ENCODE results near the gene UBC. TPM values are rescaled to one million over a fixed set of nuclear protein-coding genes. Genes with fewer than 3 reads are reported as not detected.

Gene UBC
- total and polyA plus RNA-seq, 9 of the 15 experiments (the other 6 are each of a cell fraction or from before 2014, with no cell fraction given): 533 to 1,153 (median 813) TPM

GRCh38 chr12:124916374-124917134, 2.1 kb upstream of the UBC start (continued):
- no peak for TF ChIP-seq CGGBP1 (CRISPR knock-in tag; IDR thresholded peaks at IDR 0.05)
- TF ChIP-seq HINFP (tag; conservative IDR thresholded peaks at IDR 0.05; ENCODE audit: low read depth): 0 out of 2 replicates have a peak, but pooled peaks have one; percentile 10
- no peak for TF ChIP-seq ZNF133 (CRISPR knock-in tag; IDR thresholded peaks at IDR 0.05)
- TF ChIP-seq TAF1 (IDR thresholded peaks at IDR 0.05; ENCODE audit: control insufficient read depth, extremely low read depth, insufficient read depth, low read length, severe bottlenecking): no peak
- no peak for TF ChIP-seq JUNB (CRISPR knock-in tag; conservative IDR thresholded peaks at IDR 0.05)
- no peak for TF ChIP-seq STAT6 (CRISPR knock-in tag; IDR thresholded peaks at IDR 0.05)
- TF ChIP-seq SOX6 (IDR thresholded peaks at IDR 0.05): peak; percentile 57; the same call in 1 of the 2 replicates
- no peak for TF ChIP-seq ZNF354B (CRISPR knock-in tag; IDR thresholded peaks at IDR 0.05)
- no peak for TF ChIP-seq ELF2 (CRISPR knock-in tag; IDR thresholded peaks at IDR 0.05)
- no peak; the same call in 1 of the 2 replicates for TF ChIP-seq NFIC (IDR thresholded peaks at IDR 0.05)
- TF ChIP-seq ZNF696 (CRISPR knock-in tag; conservative IDR thresholded peaks at IDR 0.05): no peak
- no peak for TF ChIP-seq CBX3 (IDR thresholded peaks at IDR 0.05; ENCODE audit: borderline replicate concordance in 1 of 2, low read length in 2 of 2)
- TF ChIP-seq E4F1 (CRISPR knock-in tag; IDR thresholded peaks at IDR 0.05; ENCODE audit: borderline replicate concordance): no peak
- no peak for TF ChIP-seq SPI1 (IDR thresholded peaks at IDR 0.05; ENCODE audit: borderline replicate concordance, low read depth, low read length)
- TF ChIP-seq POU5F1 (IDR thresholded peaks at IDR 0.05; ENCODE audit: borderline replicate concordance, low read depth, low read length, partially characterized antibody): no peak
- no peak for TF ChIP-seq LARP7 (IDR thresholded peaks at IDR 0.05)
- TF ChIP-seq PHB (CRISPR knock-in tag; IDR thresholded peaks at IDR 0.05): no peak
- no peak for TF ChIP-seq E2F6 (IDR thresholded peaks at IDR 0.05; ENCODE audit: borderline replicate concordance in 1 of 2, extremely low read depth in 1 of 2, insufficient read depth in 1 of 2, insufficient read length in 1 of 2, low read depth in 1 of 2, low read length in 1 of 2, poor library complexity in 1 of 2, severe bottlenecking in 1 of 2)
- TF ChIP-seq IFI16 (CRISPR knock-in tag; IDR thresholded peaks at IDR 0.05): no peak

All from K562 (cell line).